ENCODE results near the gene TADA2B. TPM values are rescaled to one million over a fixed set of nuclear protein-coding genes. Genes with fewer than 3 reads are reported as not detected.

TADA2B gene
- total RNA-seq, 1 experiment from 2014 or later, result 14.3 TPM

GRCh38 chr4:7001271-7001670 lies 41.9 kb upstream of the TADA2B start:
- no peak overlapping the region for H3K27ac Mint-ChIP-seq
- ATAC-seq (no peak), DNase-seq (ENCODE audit: low spot score) (no peak)
- ChIA-PET CTCF (no interaction called here), POLR2A (no interaction called here)
- H3K9me3 Mint-ChIP-seq, result no peaks in the 10 kb centered on the region
- no peaks in the 10 kb centered on the region for H3K27me3 Mint-ChIP-seq (ENCODE audit: low read depth)
- H3K4me1 Mint-ChIP-seq, result peaks cover 2% of the 10 kb centered on the region; the same call in 1 of the 2 replicates
- TF ChIP-seq ZNF425 (CRISPR knock-in tag; conservative IDR thresholded peaks at IDR 0.05) (no peak), ZNF423 (CRISPR knock-in tag; IDR thresholded peaks at IDR 0.05) (no peak), OVOL2 (CRISPR knock-in tag; IDR thresholded peaks at IDR 0.05; ENCODE audit: borderline replicate concordance) (no peak), ESRRA (CRISPR knock-in tag; IDR thresholded peaks at IDR 0.05; ENCODE audit: borderline replicate concordance) (no peak)
- H3K36me3 Mint-ChIP-seq, result peaks cover 64% of the 10 kb centered on the region
- no peak overlapping the region for H3K4me3 Mint-ChIP-seq

GRCh38 chr4:7002336-7002735 lies 40.8 kb upstream of the TADA2B start:
- Mint-ChIP-seq H3K4me3 (no peak overlapping the region), H3K9me3 (no peaks in the 10 kb centered on the region), H3K36me3 (peaks cover 69% of the 10 kb centered on the region), H3K27ac (no peak overlapping the region), H3K27me3 (ENCODE audit: low read depth) (peaks cover 2% of the 10 kb centered on the region; the same call in 1 of the 2 replicates), H3K4me1 (peaks cover 12% of the 10 kb centered on the region)
- TF ChIP-seq ZNF396 (CRISPR knock-in tag; IDR thresholded peaks at IDR 0.05; ENCODE audit: borderline replicate concordance) (no peak), MLX (CRISPR knock-in tag; IDR thresholded peaks at IDR 0.05) (no peak), ZNF671 (CRISPR knock-in tag; IDR thresholded peaks at IDR 0.05) (no peak), ATF2 (CRISPR knock-in tag; IDR thresholded peaks at IDR 0.05; ENCODE audit: borderline replicate concordance, low read depth) (no peak), HMGA2 (CRISPR knock-in tag; IDR thresholded peaks at IDR 0.05) (no peak), USF1 (CRISPR knock-in tag; IDR thresholded peaks at IDR 0.05) (no peak), ATF1 (CRISPR knock-in tag; IDR thresholded peaks at IDR 0.05) (no peak), CREB1 (CRISPR knock-in tag; IDR thresholded peaks at IDR 0.05) (no peak), NR1H2 (CRISPR knock-in tag; IDR thresholded peaks at IDR 0.05) (no peak), CDX4 (CRISPR knock-in tag; IDR thresholded peaks at IDR 0.05; ENCODE audit: borderline replicate concordance) (no peak), SMAD3 (CRISPR knock-in tag; IDR thresholded peaks at IDR 0.05; ENCODE audit: borderline replicate concordance) (no peak)
- TF ChIP-seq, protein P1, sequence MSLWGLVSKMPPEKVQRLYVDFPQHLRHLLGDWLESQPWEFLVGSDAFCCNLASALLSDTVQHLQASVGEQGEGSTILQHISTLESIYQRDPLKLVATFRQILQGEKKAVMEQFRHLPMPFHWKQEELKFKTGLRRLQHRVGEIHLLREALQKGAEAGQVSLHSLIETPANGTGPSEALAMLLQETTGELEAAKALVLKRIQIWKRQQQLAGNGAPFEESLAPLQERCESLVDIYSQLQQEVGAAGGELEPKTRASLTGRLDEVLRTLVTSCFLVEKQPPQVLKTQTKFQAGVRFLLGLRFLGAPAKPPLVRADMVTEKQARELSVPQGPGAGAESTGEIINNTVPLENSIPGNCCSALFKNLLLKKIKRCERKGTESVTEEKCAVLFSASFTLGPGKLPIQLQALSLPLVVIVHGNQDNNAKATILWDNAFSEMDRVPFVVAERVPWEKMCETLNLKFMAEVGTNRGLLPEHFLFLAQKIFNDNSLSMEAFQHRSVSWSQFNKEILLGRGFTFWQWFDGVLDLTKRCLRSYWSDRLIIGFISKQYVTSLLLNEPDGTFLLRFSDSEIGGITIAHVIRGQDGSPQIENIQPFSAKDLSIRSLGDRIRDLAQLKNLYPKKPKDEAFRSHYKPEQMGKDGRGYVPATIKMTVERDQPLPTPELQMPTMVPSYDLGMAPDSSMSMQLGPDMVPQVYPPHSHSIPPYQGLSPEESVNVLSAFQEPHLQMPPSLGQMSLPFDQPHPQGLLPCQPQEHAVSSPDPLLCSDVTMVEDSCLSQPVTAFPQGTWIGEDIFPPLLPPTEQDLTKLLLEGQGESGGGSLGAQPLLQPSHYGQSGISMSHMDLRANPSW (CRISPR knock-in tag; conservative IDR thresholded peaks at IDR 0.05; ENCODE audit: low read depth), result no peak
- DNase-seq (ENCODE audit: low spot score), result no peak
- ChIA-PET CTCF (no interaction called here), POLR2A (no interaction called here)
- no peak for ATAC-seq

Measured in WTC11 (cell line).